ENCODE measurements around the gene LIPT2.
"Not testable (repeated sequence)": the region's sequence is repeated elsewhere in the genome, so short reads cannot be mapped to it uniquely, and the experiment has no call there.

LIPT2 gene

GRCh38 chr11:74524501-74524900, 31.0 kb upstream of the LIPT2 start:
- no peak overlapping the region for H3K4me3 ChIP-seq (ENCODE audit: low read length)
- WGBS (ENCODE audit: insufficient coverage, insufficient read length), result no CpG with 5 or more reads among the region's 5 CpGs

DNA sequence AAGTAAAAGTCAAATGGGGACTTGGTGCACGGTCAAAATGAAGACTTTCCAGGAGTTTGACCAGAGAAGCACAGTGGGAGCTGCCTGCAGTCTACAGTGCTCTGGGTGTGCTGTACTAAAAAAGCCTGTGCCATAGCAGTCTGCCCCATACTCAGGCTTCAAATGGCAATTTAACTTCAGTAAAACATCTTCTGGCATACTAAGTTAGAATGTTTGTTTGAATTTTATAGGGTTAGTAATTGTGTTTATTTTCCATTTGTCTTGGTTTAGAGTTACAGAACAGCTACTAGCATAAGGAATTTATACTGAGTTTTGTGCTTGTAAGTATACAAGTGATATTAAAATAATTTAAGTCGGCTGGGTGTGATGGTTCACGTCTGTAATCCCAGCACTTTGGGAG, 29.3 kb upstream of the LIPT2 start:
- no peak for DNase-seq (ENCODE audit: low read depth, low spot score)
- Histone ChIP-seq H3K9me3 (ENCODE audit: control insufficient read depth, insufficient read depth, low read length) (no peaks in the 10 kb centered on the region), H3K36me3 (ENCODE audit: control insufficient read depth, insufficient read depth, low read length) (no peaks in the 10 kb centered on the region), H3K27ac (ENCODE audit: low read length) (no peak overlapping the region), H3K4me1 (ENCODE audit: control insufficient read depth, insufficient read depth, low read length) (no peaks in the 10 kb centered on the region), H3K27me3 (ENCODE audit: control insufficient read depth, insufficient read depth, low read length) (no peaks in the 10 kb centered on the region), H3K4me3 (ENCODE audit: low read length) (no peak overlapping the region)
- no CpG with 5 or more reads among the region's 3 CpGs for WGBS (ENCODE audit: insufficient coverage, insufficient read length)

More at GRCh38 chr11:74524501-74524900, 31.0 kb upstream of the LIPT2 start:
- Histone ChIP-seq H3K4me1 (ENCODE audit: control insufficient read depth, insufficient read depth, low read length) (no peaks in the 10 kb centered on the region), H3K27ac (ENCODE audit: low read length) (no peak overlapping the region), H3K36me3 (ENCODE audit: control insufficient read depth, insufficient read depth, low read length) (no peaks in the 10 kb centered on the region), H3K27me3 (ENCODE audit: control insufficient read depth, insufficient read depth, low read length) (no peaks in the 10 kb centered on the region), H3K9me3 (ENCODE audit: control insufficient read depth, insufficient read depth, low read length) (no peaks in the 10 kb centered on the region)
- no peak for DNase-seq (ENCODE audit: low read depth, low spot score)

DNA sequence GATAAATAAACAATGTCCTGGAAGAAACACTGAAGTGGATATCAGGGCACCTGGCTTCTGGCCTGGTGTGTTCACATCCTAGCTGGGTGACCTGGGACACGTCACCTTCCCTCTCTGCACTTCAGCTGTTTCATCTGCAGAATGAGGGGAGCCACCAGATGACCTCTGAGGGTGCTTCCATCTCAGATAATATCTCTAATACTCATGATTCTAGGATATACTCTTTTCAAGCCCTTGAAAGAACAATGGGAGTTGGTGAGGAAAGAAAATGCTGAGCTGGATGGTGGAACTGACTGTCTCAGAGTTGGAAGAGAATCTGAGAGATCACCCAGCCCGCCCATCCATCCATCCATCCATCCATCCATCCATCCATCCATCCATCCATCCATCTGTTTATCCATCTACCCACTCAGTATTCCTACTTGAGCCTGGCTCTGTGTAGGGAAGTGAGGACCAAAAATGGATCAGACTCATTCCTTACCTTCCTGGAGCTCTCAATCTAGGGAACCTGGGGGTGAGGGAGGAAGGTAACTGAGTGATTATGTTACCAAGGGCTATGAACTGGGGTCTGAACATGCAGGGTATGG, 28.2 kb upstream of the LIPT2 start:
- Histone ChIP-seq H3K4me1 (ENCODE audit: control insufficient read depth, insufficient read depth, low read length) (no peaks in the 10 kb centered on the region), H3K36me3 (ENCODE audit: control insufficient read depth, insufficient read depth, low read length) (no peaks in the 10 kb centered on the region), H3K27me3 (ENCODE audit: control insufficient read depth, insufficient read depth, low read length) (no peaks in the 10 kb centered on the region), H3K9me3 (ENCODE audit: control insufficient read depth, insufficient read depth, low read length) (no peaks in the 10 kb centered on the region), H3K27ac (ENCODE audit: low read length) (no peak overlapping the region), H3K4me3 (ENCODE audit: low read length) (no peak overlapping the region)
- WGBS (ENCODE audit: insufficient coverage, insufficient read length), result no CpG with 5 or more reads among the region's 2 CpGs
- DNase-seq (ENCODE audit: low read depth, low spot score), result no peak

DNA sequence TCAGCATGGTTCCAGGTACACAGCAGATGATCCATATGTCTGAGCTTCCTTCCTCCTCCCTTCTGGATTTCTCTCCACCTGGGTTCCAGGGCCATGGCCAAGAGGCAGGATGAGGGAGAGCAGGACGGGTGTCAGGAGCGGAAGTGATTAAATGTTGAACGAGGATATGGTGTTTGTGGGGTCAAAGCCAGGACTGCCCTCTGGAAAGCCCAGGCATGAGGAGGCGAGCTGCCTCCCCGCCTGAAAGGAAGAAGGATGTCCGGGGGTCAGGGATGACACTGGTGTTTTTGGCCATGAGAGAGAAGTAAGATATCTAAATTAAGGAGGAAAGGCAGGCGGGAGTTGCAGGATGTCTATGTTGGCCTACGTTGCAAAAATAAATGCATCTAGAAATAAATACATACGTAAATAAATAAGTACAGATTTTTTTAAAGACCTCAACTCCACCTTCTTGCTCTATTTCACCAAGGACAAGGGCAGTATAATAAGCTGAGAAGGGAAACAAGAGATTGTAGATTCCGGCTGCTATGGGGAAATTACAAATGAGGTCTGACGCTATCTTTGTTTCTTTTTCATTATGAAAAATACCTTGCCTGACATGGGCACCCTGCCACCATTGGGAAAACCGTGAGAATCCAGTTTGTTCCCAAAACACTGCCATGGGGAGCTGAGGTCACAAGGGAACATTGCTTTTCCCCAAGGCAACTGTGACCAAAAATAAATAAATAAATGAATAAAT, 27.6 kb upstream of the LIPT2 start:
- H3K4me1 ChIP-seq (ENCODE audit: control insufficient read depth, insufficient read depth, low read length), result no peaks in the 10 kb centered on the region
- H3K27me3 ChIP-seq (ENCODE audit: control insufficient read depth, insufficient read depth, low read length), result no peaks in the 10 kb centered on the region
- H3K9me3 ChIP-seq (ENCODE audit: control insufficient read depth, insufficient read depth, low read length), result no peaks in the 10 kb centered on the region
- no CpG with 5 or more reads among the region's 12 CpGs for whole genome bisulfite sequencing (ENCODE audit: insufficient coverage, insufficient read length)
- H3K36me3 ChIP-seq (ENCODE audit: control insufficient read depth, insufficient read depth, low read length), result no peaks in the 10 kb centered on the region
- H3K4me3 ChIP-seq (ENCODE audit: low read length), result no peak overlapping the region
- DNase-seq (ENCODE audit: low read depth, low spot score), result no peak
- no peak overlapping the region for H3K27ac ChIP-seq (ENCODE audit: low read length)

- Histone ChIP-seq H3K4me1 (ENCODE audit: control insufficient read depth, insufficient read depth, low read length) (no peaks in the 10 kb centered on the region), H3K4me3 (ENCODE audit: low read length) (no peak overlapping the region), H3K36me3 (ENCODE audit: control insufficient read depth, insufficient read depth, low read length) (no peaks in the 10 kb centered on the region), H3K27me3 (ENCODE audit: control insufficient read depth, insufficient read depth, low read length) (no peaks in the 10 kb centered on the region), H3K27ac (ENCODE audit: low read length) (no peak overlapping the region), H3K9me3 (ENCODE audit: control insufficient read depth, insufficient read depth, low read length) (no peaks in the 10 kb centered on the region)
- WGBS (ENCODE audit: insufficient coverage, insufficient read length), result no CpG with 5 or more reads among the region's 1 CpG
- no peak for DNase-seq (ENCODE audit: low read depth, low spot score)
Measured at GRCh38 chr11:74520316-74520715, 26.8 kb upstream of the LIPT2 start.

GRCh38 chr11:74519710-74520109, 26.2 kb upstream of the LIPT2 start:
- Histone ChIP-seq H3K27ac (ENCODE audit: low read length) (no peak overlapping the region), H3K4me1 (ENCODE audit: control insufficient read depth, insufficient read depth, low read length) (no peaks in the 10 kb centered on the region), H3K4me3 (ENCODE audit: low read length) (no peak overlapping the region), H3K36me3 (ENCODE audit: control insufficient read depth, insufficient read depth, low read length) (no peaks in the 10 kb centered on the region), H3K9me3 (ENCODE audit: control insufficient read depth, insufficient read depth, low read length) (no peaks in the 10 kb centered on the region), H3K27me3 (ENCODE audit: control insufficient read depth, insufficient read depth, low read length) (no peaks in the 10 kb centered on the region)
- no CpG with 5 or more reads among the region's 3 CpGs for WGBS (ENCODE audit: insufficient coverage, insufficient read length)
- no peak for DNase-seq (ENCODE audit: low read depth, low spot score)

DNA sequence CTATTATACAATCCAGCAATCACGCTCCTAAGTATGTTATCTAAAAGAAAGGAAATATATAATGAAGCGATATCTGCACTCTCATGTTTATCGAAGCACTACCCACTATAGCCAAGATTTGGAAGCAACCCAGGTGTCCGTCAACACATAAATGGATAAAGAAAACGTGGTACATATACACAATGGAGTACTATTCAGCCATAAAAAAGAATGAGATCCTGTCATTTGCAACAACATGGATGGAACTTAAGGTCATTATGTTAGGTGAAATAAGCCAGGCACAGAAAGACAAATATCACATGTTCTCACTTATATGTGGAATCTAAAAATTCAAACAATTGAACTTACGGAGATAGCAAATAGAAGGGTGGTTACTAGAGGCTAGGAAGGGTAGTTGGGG, 24.1 kb upstream of the LIPT2 start:
- H3K4me1 ChIP-seq (ENCODE audit: control insufficient read depth, insufficient read depth, low read length); H3K4me3 ChIP-seq (ENCODE audit: low read length); DNase-seq (ENCODE audit: low read depth, low spot score); H3K27me3 ChIP-seq (ENCODE audit: control insufficient read depth, insufficient read depth, low read length); H3K36me3 ChIP-seq (ENCODE audit: control insufficient read depth, insufficient read depth, low read length); H3K9me3 ChIP-seq (ENCODE audit: control insufficient read depth, insufficient read depth, low read length); H3K27ac ChIP-seq (ENCODE audit: low read length): not testable (repeated sequence)
- WGBS (ENCODE audit: insufficient coverage, insufficient read length), result no CpG with 5 or more reads among the region's 6 CpGs

- Histone ChIP-seq H3K4me3 (ENCODE audit: low read length) (no peak overlapping the region), H3K36me3 (ENCODE audit: control insufficient read depth, insufficient read depth, low read length) (no peaks in the 10 kb centered on the region), H3K9me3 (ENCODE audit: control insufficient read depth, insufficient read depth, low read length) (no peaks in the 10 kb centered on the region), H3K4me1 (ENCODE audit: control insufficient read depth, insufficient read depth, low read length) (no peaks in the 10 kb centered on the region), H3K27me3 (ENCODE audit: control insufficient read depth, insufficient read depth, low read length) (no peaks in the 10 kb centered on the region), H3K27ac (ENCODE audit: low read length) (no peak overlapping the region)
- no peak for DNase-seq (ENCODE audit: low read depth, low spot score)
- WGBS (ENCODE audit: insufficient coverage, insufficient read length), result no CpG with 5 or more reads among the region's 2 CpGs
Measured at GRCh38 chr11:74507582-74507981, 14.1 kb upstream of the LIPT2 start.

GRCh38 chr11:74506823-74507222, 13.3 kb upstream of the LIPT2 start:
- no peak for DNase-seq (ENCODE audit: low read depth, low spot score)
- WGBS (ENCODE audit: insufficient coverage, insufficient read length), result no CpG with 5 or more reads among the region's 1 CpG
- H3K27me3 ChIP-seq (ENCODE audit: control insufficient read depth, insufficient read depth, low read length), result no peaks in the 10 kb centered on the region

DNA sequence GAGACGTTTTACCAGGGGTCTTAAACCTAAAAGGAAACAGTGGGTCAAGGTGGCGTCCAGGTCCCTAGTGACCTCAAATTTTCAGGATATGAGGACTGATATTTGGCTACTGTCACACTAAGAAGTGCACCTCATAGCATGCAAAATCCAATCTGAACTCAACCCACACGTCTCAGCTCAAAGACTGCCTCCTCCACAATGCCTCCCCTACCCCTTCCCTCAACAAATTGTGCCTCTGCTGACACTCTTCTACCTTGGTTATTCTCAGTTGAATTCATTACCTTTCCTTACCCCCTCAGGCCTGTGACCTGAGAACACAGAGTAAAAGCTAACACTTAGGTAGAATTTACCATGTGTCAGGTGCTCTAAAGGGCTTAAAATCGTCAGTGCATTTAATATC, 12.4 kb upstream of the LIPT2 start:
- no peaks in the 10 kb centered on the region for H3K4me1 ChIP-seq (ENCODE audit: control insufficient read depth, insufficient read depth, low read length)
- no peak for DNase-seq (ENCODE audit: low read depth, low spot score)
- no peaks in the 10 kb centered on the region for H3K27me3 ChIP-seq (ENCODE audit: control insufficient read depth, insufficient read depth, low read length)
- H3K9me3 ChIP-seq (ENCODE audit: control insufficient read depth, insufficient read depth, low read length), result no peaks in the 10 kb centered on the region; the same call in 1 of the 2 replicates
- WGBS (ENCODE audit: insufficient coverage, insufficient read length), result no CpG with 5 or more reads among the region's 4 CpGs
- H3K36me3 ChIP-seq (ENCODE audit: control insufficient read depth, insufficient read depth, low read length), result no peaks in the 10 kb centered on the region
- no peak overlapping the region for H3K4me3 ChIP-seq (ENCODE audit: low read length)
- no peak overlapping the region for H3K27ac ChIP-seq (ENCODE audit: low read length)

More at GRCh38 chr11:74506823-74507222, 13.3 kb upstream of the LIPT2 start:
- H3K36me3 ChIP-seq (ENCODE audit: control insufficient read depth, insufficient read depth, low read length), result no peaks in the 10 kb centered on the region
- no peak overlapping the region for H3K27ac ChIP-seq (ENCODE audit: low read length)
- no peaks in the 10 kb centered on the region for H3K4me1 ChIP-seq (ENCODE audit: control insufficient read depth, insufficient read depth, low read length)
- no peaks in the 10 kb centered on the region; the same call in 1 of the 2 replicates for H3K9me3 ChIP-seq (ENCODE audit: control insufficient read depth, insufficient read depth, low read length)
- H3K4me3 ChIP-seq (ENCODE audit: low read length), result no peak overlapping the region

Measured in iPS DF 6.9 (cell line).